Left lung (tissue), 10 donors: Measurements from ENCODE around the gene LCN1. TPM values are rescaled to one million over a fixed set of nuclear protein-coding genes. Genes with fewer than 3 reads are reported as not detected.

ENCODE experiments used
- ATAC-seq: fragments of 200-7000 bp; cut with Tn5 transposase; one replicate; pipeline ENCODE4 v1.9.1; 2020; ENCODE audit warnings: moderate library complexity
- DNase-seq, 4 donors: peaks; one replicate each; pipeline ENCODE4 v3.0.0-alpha.2; 2013 to 2020
- H3K27ac ChIP-seq, 2 donors: fragments of 200-600 bp; sonication (generic) in 1 of 2; one replicate each; pipeline versions ENCODE4 v1.5.0 to v1.8.0; 2020 to 2021
- H3K27me3 ChIP-seq, 2 donors: fragments of 200-600 bp; sonication (generic) in 1 of 2; one replicate each; pipeline versions ENCODE4 v1.5.0 to v1.8.0; 2020 to 2021
- H3K36me3 ChIP-seq, 2 donors: fragments of 200-600 bp; sonication (generic) in 1 of 2; one replicate each; pipeline versions ENCODE4 v1.5.0 to v1.8.0; 2020 to 2021
- H3K4me1 ChIP-seq, 2 donors: fragments of 200-600 bp; one replicate each; pipeline ENCODE4 v1.8.0; 2021
- H3K4me3 ChIP-seq, 2 donors: fragments of 200-600 bp; sonication (generic) in 1 of 2; one replicate each; pipeline versions ENCODE4 v1.5.0 to v1.8.0; 2020 to 2021; ENCODE audit warnings: mild to moderate bottlenecking in 1 of 2
- H3K9me3 ChIP-seq, 2 donors: fragments of 200-600 bp; sonication (generic) in 1 of 2; one replicate each; pipeline versions ENCODE4 v1.5.0 to v1.8.0; 2020 to 2021
- intact Hi-C, 2 donors: fragments of 100-400 bp; cut with DNase I; formaldehyde crosslinking; loops; one replicate each; pipeline versions ENCODE4 v1.11.2 to v1.14.2; 2022
- polyA plus RNA-seq, 6 donors: library from polyadenylated mRNA; unstranded; fragments of 120-200 nt; gene quantifications; one replicate each; pipeline ENCODE4 v1.2.1, GENCODE V29; 2013; ENCODE audit not compliant: insufficient read length in 6 of 6
- total RNA-seq, 2 donors: library from RNA; stranded (reverse); fragmentation: NEBNext Ultra II Directional; extraction: Animal tissue kit (Norgen Biotek cat#: 25700); gene quantifications; one replicate each; pipeline ENCODE4 v1.2.1, GENCODE V29; 2021
- TF ChIP-seq, protein P1 (sequence below), 2 donors: fragments of 200-600 bp; sonication (generic) in 1 of 2; IDR thresholded peaks; one replicate each; pipeline versions ENCODE4 v1.5.0 to v1.8.0; 2021; ENCODE audit warnings: antibody characterized with exemption in 2 of 2
- donor health status: DM: no; HTN: yes; CAD: no.
- donor health status: DM: no; HTN: no; CAD: no.

The LCN1 gene
- total and polyA plus RNA-seq, 8 donors = not detected

DNA sequence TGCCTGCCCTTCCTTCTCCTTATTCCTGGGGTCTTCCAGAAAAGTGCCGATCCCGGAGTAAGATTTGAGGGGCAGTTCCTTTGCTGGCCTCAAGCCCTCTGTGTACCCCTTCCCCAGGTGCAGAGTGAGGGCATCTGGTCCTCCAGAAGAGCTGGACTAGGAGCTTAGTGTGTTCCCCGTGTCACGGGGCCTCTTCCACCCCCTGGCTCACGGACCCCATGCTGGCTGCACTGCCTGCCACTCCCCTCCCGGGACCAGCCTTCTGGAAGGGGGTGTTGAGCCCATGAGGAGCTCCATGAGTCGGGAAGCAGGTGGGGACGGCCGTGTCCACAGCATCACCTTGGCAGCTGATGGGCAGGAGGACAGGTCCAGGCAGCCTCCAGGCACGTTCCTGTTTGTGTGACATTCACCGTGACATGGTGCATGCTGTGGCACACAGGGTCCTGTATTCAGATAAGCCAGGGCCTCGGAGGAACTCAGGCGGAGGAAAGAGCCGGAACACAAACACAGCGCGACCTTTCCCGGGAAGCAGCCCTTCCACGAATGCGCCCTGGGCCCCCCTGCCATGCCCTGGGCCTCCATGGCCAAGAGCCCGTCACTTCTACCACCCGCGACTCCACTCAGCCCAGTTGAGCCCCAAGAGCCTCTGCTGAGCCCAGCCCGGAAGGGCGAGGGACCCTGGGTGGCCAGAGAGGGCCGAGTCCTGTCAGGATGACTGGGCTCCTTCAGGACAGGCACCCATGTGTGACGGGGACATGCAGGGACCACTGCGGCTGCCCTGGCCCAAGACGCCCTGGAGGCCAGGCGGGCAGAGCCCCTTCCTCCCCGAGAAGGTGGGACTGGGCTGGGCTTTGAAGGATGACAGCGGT is 5.9 kb upstream of the LCN1 start:
- no peak for ATAC-seq
- peaks cover 0 to 31% of the 10 kb centered on the region in 2 donors for H3K27me3 ChIP-seq
- H3K36me3 ChIP-seq = no peaks in the 10 kb centered on the region
- H3K9me3 ChIP-seq = no peaks in the 10 kb centered on the region
- DNase-seq = peak in 1 of 4 donors; percentile 72
- H3K4me3 ChIP-seq = no peak overlapping the region
- no peaks in the 10 kb centered on the region for H3K4me1 ChIP-seq
- intact Hi-C loops = no loop called here
- no peak overlapping the region for H3K27ac ChIP-seq
- TF ChIP-seq, protein P1, sequence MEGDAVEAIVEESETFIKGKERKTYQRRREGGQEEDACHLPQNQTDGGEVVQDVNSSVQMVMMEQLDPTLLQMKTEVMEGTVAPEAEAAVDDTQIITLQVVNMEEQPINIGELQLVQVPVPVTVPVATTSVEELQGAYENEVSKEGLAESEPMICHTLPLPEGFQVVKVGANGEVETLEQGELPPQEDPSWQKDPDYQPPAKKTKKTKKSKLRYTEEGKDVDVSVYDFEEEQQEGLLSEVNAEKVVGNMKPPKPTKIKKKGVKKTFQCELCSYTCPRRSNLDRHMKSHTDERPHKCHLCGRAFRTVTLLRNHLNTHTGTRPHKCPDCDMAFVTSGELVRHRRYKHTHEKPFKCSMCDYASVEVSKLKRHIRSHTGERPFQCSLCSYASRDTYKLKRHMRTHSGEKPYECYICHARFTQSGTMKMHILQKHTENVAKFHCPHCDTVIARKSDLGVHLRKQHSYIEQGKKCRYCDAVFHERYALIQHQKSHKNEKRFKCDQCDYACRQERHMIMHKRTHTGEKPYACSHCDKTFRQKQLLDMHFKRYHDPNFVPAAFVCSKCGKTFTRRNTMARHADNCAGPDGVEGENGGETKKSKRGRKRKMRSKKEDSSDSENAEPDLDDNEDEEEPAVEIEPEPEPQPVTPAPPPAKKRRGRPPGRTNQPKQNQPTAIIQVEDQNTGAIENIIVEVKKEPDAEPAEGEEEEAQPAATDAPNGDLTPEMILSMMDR (IDR thresholded peaks at IDR 0.05) = no peak

DNA sequence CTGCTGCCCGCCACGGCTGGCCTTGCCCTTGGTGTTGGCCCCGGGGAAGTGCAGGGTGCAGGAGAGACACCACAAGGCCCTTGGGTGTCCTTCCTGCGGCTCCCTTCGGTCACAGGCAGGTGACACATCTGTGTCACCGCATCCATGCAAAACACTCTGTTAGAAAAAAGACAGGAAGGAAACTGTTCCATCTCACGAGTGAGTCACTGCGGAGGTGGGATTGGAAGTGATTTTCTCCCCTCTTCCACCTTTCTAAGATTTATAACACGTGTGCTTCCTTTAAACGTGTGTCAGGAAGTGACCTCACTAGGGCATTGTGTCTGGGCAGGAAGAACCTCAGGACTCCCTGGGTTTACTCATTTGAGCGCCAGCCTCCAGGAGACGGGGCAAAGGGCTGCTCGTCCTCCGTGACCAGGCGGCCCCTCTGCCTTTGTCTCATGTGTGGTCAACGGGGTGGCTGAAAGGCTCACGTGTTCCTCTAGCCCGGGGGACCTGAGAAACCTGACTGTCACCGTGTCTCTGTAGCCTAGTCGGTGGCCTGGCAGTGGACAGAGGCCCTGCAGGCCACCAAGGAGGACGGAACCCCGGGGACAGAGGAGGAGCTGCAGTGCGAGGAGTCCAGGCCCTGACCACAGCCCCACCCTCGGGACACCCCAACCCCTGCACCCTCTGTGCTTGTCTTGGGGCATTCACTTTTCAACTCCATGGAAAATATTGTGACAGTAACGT is 4.9 kb upstream of the LCN1 start:
- DNase-seq (peak in 1 of 4 donors; percentile 49), ATAC-seq (no peak)
- Histone ChIP-seq H3K4me3 (no peak overlapping the region), H3K27ac (no peak overlapping the region), H3K4me1 (no peaks in the 10 kb centered on the region), H3K27me3 (peaks cover 0 to 33% of the 10 kb centered on the region in 2 donors), H3K9me3 (no peaks in the 10 kb centered on the region), H3K36me3 (no peaks in the 10 kb centered on the region)
- TF ChIP-seq, protein P1 (IDR thresholded peaks at IDR 0.05) = no peak
- intact Hi-C loops = no loop called here

DNA sequence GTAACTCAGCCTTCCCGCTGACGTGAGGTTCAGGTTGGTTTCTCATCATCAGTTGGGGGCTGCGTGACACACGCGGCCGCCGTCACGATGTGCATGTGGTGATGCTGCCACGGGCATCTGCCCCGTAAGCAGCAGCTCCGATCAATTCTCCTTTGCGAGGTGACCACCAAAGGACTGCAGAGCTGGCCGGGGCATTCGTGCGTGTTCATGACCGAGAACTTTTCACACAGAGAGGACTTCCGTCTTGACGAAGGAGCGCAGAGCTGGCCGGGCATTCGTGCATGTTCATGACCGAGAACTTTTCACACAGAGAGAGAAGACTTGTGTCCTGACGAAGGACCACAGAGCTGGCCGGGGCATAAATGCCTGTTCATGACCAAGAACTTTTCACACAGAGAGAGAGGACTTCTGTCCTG is 3.8 kb upstream of the LCN1 start:
- Histone ChIP-seq H3K27ac (no peak overlapping the region), H3K4me1 (no peaks in the 10 kb centered on the region), H3K27me3 (peaks cover 0 to 42% of the 10 kb centered on the region in 2 donors), H3K9me3 (no peaks in the 10 kb centered on the region), H3K36me3 (no peaks in the 10 kb centered on the region), H3K4me3 (no peak overlapping the region)
- DNase-seq = peak in 1 of 4 donors; percentile 72
- ATAC-seq = no peak
- intact Hi-C loops = no loop called here
- TF ChIP-seq, protein P1 (IDR thresholded peaks at IDR 0.05) = no peak

DNA sequence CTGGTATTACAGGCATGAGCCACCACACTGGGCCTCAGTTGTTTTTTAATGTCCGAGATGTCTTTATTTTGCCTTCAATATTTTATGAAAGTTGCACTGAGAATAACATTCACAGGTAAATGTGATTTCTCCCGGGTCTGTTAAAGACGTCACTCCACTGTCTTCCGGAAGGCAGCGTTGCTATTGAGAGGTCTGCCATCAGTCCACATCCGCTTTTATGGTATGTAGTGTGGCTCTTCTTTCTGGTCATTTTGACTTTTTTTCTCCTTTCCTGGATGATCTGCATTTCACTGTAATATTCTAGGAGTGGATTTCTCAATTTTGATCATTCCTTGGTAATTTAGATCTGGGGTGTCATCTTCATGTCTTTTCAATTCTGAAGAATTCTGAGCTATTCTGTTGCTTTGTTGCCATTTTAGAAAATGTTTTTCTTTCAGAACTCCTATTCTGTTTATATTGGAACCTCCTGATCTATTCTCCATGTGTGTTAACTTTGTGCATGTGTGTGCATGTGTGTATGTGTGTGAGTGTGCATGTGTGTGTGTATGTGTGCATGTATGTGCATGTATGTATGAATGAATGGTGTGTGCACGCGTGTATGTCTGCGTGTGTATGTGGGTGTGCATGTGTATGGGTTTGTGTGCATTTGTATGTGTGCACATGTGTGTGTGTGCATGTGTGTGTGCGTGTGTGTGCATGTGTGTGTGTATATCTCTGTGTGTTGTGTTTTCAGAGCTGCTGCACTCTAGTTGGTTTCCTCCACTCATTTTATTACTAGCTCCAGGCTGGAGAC is 1.9 kb upstream of the LCN1 start:
- DNase-seq (no peak), ATAC-seq (no peak)
- H3K27ac ChIP-seq = no peak overlapping the region
- no peaks in the 10 kb centered on the region for H3K4me1 ChIP-seq
- TF ChIP-seq, protein P1 (IDR thresholded peaks at IDR 0.05) = no peak
- no peak overlapping the region for H3K4me3 ChIP-seq
- H3K36me3 ChIP-seq = no peaks in the 10 kb centered on the region
- no peaks in the 10 kb centered on the region for H3K9me3 ChIP-seq
- H3K27me3 ChIP-seq = peaks cover 0 to 62% of the 10 kb centered on the region in 2 donors
- intact Hi-C loops = no loop called here
